ENCODE results near the gene LKAAEAR1. TPM values are rescaled to one million over a fixed set of nuclear protein-coding genes. Genes with fewer than 3 reads are reported as not detected.

Gene LKAAEAR1
- polyA plus RNA-seq, 1 experiment: not detected

GRCh38 chr20:64116016-64116415, 31.8 kb upstream of the LKAAEAR1 start:
- Histone ChIP-seq H3K9me3 (ENCODE audit: control insufficient read depth, insufficient read depth, low read length) (no peaks in the 10 kb centered on the region; the same call in 1 of the 2 replicates), H3K27ac (ENCODE audit: low read depth, low read length) (no peak overlapping the region), H3K4me3 (ENCODE audit: low read depth, low read length) (no peak overlapping the region), H3K27me3 (ENCODE audit: control insufficient read depth, insufficient read depth, low read length) (peaks cover 13% of the 10 kb centered on the region)
- POLR2A ChIA-PET: no interaction called here
- CTCF ChIA-PET: no interaction called here
- DNase-seq (ENCODE audit: low read depth, low spot score): no peak
- TF ChIP-seq CTCF (IDR thresholded peaks at IDR 0.05; ENCODE audit: low read depth, low read length): no peak

- TF ChIP-seq CTCF (IDR thresholded peaks at IDR 0.05; ENCODE audit: low read depth, low read length): no peak
- Histone ChIP-seq H3K4me3 (ENCODE audit: low read depth, low read length) (no peak overlapping the region), H3K9me3 (ENCODE audit: control insufficient read depth, insufficient read depth, low read length) (no peaks in the 10 kb centered on the region; the same call in 1 of the 2 replicates), H3K27ac (ENCODE audit: low read depth, low read length) (no peak overlapping the region), H3K27me3 (ENCODE audit: control insufficient read depth, insufficient read depth, low read length) (peaks cover 14% of the 10 kb centered on the region)
- ChIA-PET POLR2A (no interaction called here), CTCF (no interaction called here)
- no peak for DNase-seq (ENCODE audit: low read depth, low spot score)
These were observed 31.1 kb upstream of the LKAAEAR1 start for GRCh38 chr20:64115171-64115911.

GRCh38 chr20:64114356-64114971, 30.3 kb upstream of the LKAAEAR1 start:
- DNase-seq (ENCODE audit: low read depth, low spot score): no peak
- Histone ChIP-seq H3K27ac (ENCODE audit: low read depth, low read length) (no peak overlapping the region), H3K9me3 (ENCODE audit: control insufficient read depth, insufficient read depth, low read length) (no peaks in the 10 kb centered on the region; the same call in 1 of the 2 replicates), H3K4me3 (ENCODE audit: low read depth, low read length) (no peak overlapping the region), H3K27me3 (ENCODE audit: control insufficient read depth, insufficient read depth, low read length) (peaks cover 16% of the 10 kb centered on the region)
- CTCF ChIA-PET: no interaction called here
- TF ChIP-seq CTCF (IDR thresholded peaks at IDR 0.05; ENCODE audit: low read depth, low read length): no peak
- POLR2A ChIA-PET: no interaction called here

GRCh38 chr20:64113796-64114355, 29.7 kb upstream of the LKAAEAR1 start:
- POLR2A ChIA-PET: no interaction called here
- Histone ChIP-seq H3K27me3 (ENCODE audit: control insufficient read depth, insufficient read depth, low read length) (peaks cover 16% of the 10 kb centered on the region), H3K27ac (ENCODE audit: low read depth, low read length) (no peak overlapping the region), H3K4me3 (ENCODE audit: low read depth, low read length) (no peak overlapping the region), H3K9me3 (ENCODE audit: control insufficient read depth, insufficient read depth, low read length) (no peaks in the 10 kb centered on the region; the same call in 1 of the 2 replicates)
- TF ChIP-seq CTCF (IDR thresholded peaks at IDR 0.05; ENCODE audit: low read depth, low read length): no peak
- CTCF ChIA-PET: interaction anchor here (0.9 kb wide), 1 partner anchor 11 kb away, joined by 9 read pairs; no protein-coding TSS in a partner anchor
- DNase-seq (ENCODE audit: low read depth, low spot score): no peak

- Histone ChIP-seq H3K4me3 (ENCODE audit: low read depth, low read length) (no peak overlapping the region), H3K27me3 (ENCODE audit: control insufficient read depth, insufficient read depth, low read length) (peaks cover 16% of the 10 kb centered on the region), H3K9me3 (ENCODE audit: control insufficient read depth, insufficient read depth, low read length) (no peaks in the 10 kb centered on the region; the same call in 1 of the 2 replicates), H3K27ac (ENCODE audit: low read depth, low read length) (no peak overlapping the region)
- ChIA-PET CTCF (interaction anchor here (0.9 kb wide), 1 partner anchor 11 kb away, joined by 9 read pairs; no protein-coding TSS in a partner anchor), POLR2A (no interaction called here)
- no peak for DNase-seq (ENCODE audit: low read depth, low spot score)
- no peak for TF ChIP-seq CTCF (IDR thresholded peaks at IDR 0.05; ENCODE audit: low read depth, low read length)
These were observed 29.2 kb upstream of the LKAAEAR1 start for GRCh38 chr20:64113444-64113775.
